Muscle layer of colon (tissue), 2 donors: ENCODE results near the gene UTRN.

ENCODE experiments used
- H3K27ac ChIP-seq: one replicate; pipeline ENCODE4 v1.7.0; 2013; ENCODE audit warnings: low read depth, mild to moderate bottlenecking, low read length, moderate library complexity
- H3K27me3 ChIP-seq, 2 donors: one replicate each; pipeline ENCODE4 v1.7.0; 2013; ENCODE audit warnings: low read length in 2 of 2, mild to moderate bottlenecking in 2 of 2; ENCODE audit not compliant: insufficient read depth in 2 of 2, control insufficient read depth in 1 of 2
- H3K36me3 ChIP-seq: one replicate; pipeline ENCODE4 v1.7.0; 2013; ENCODE audit warnings: mild to moderate bottlenecking, low read length; ENCODE audit not compliant: insufficient read depth
- H3K4me1 ChIP-seq: one replicate; pipeline ENCODE4 v1.7.0; 2013; ENCODE audit warnings: mild to moderate bottlenecking, low read length; ENCODE audit not compliant: insufficient read depth
- H3K4me3 ChIP-seq, 2 donors: one replicate each; pipeline ENCODE4 v1.7.0; 2013; ENCODE audit warnings: low read length in 2 of 2, low read depth in 1 of 2, mild to moderate bottlenecking in 1 of 2, moderate library complexity in 1 of 2
- H3K9ac ChIP-seq: one replicate; pipeline ENCODE4 v1.7.0; 2013; ENCODE audit warnings: low read length
- H3K9me3 ChIP-seq: one replicate; pipeline ENCODE4 v1.7.0; 2013; ENCODE audit warnings: mild to moderate bottlenecking, low read length
- donor health status: abdominal sarcoma.
- donor health status: Adenocarcinoma of cecum.

Gene UTRN

DNA sequence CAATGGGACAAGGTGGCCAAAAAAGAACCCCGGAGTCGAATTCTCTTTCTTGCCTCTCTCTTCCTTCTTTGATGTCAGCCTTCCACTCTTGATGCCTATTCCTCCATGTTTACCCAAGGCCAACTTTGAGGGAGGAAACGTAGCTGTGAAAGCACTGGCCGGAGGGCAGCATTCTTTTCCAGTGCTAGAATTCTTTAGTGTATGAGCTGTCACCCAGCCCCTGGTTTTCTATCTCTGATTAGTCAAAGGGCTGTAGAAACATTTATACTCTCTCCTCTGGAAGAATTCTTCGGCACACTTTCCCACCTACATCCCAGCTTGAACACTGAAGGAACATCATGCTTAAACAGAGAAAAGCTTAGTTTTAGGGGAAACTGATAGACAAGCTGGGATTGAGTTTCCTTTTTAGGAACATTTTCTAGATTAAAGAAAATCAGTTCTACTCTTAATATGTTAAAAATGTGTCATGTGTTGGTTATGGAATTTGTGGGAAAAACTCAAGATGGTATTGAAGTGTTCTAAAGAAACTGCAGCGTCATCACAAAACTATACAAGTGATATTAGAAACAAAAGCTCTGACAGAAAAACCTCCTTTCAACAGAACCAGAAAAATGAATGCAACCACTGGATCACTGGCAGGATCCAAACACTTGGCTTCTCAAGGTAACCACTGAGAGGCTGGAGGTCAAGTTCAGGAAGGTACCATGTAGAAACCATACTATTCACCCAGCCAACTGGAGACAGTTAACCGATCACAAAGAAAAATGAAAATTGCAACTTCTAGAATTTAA lies 20.7 kb upstream of the UTRN start:
- H3K9ac ChIP-seq = no peak overlapping the region
- no peaks in the 10 kb centered on the region for H3K9me3 ChIP-seq
- H3K4me3 ChIP-seq = no peak overlapping the region
- no peaks in the 10 kb centered on the region for H3K36me3 ChIP-seq
- H3K4me1 ChIP-seq = peaks cover 5% of the 10 kb centered on the region
- H3K27ac ChIP-seq = no peak overlapping the region
- H3K27me3 ChIP-seq = no peaks in the 10 kb centered on the region

DNA sequence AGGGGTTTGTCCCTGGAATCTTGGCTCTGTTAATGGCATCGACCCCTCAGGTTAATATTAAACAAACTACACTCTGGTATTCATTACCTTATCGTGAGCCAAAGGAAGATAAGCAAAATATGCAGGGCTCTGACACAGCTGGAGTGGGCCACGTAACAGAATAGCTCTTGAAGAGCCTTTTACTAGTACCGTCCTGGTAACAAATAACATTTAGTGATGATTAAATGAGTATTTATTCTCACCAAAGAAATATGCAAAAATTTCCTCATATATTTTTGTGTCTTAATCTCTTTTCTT lies 20.1 kb upstream of the UTRN start:
- Histone ChIP-seq H3K27me3 (no peaks in the 10 kb centered on the region), H3K9me3 (no peaks in the 10 kb centered on the region), H3K9ac (no peak overlapping the region), H3K4me1 (peaks cover 5% of the 10 kb centered on the region), H3K4me3 (no peak overlapping the region), H3K36me3 (no peaks in the 10 kb centered on the region), H3K27ac (no peak overlapping the region)

DNA sequence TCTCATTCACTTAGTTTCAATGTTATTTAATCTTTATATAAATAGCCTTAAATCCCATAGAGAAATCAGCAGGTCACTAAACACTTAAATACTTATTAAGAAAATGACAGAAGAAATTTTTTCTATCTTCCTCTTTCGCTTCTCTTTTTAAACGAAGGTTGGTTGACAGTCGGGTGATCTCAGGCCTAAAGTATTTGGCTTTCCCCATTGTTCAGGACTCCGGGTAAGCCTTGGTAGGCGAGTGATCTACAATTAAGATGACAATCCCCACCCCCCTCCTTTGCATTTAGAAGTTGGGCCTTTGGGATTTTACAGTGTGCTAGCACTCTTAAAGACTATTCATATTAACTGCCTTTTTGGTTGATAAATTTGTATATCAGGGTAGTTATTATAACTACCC lies 19.7 kb upstream of the UTRN start:
- no peaks in the 10 kb centered on the region for H3K36me3 ChIP-seq
- no peaks in the 10 kb centered on the region for H3K27me3 ChIP-seq
- H3K4me3 ChIP-seq = no peak overlapping the region
- no peak overlapping the region for H3K9ac ChIP-seq
- no peak overlapping the region for H3K27ac ChIP-seq
- H3K9me3 ChIP-seq = no peaks in the 10 kb centered on the region
- peaks cover 5% of the 10 kb centered on the region for H3K4me1 ChIP-seq

DNA sequence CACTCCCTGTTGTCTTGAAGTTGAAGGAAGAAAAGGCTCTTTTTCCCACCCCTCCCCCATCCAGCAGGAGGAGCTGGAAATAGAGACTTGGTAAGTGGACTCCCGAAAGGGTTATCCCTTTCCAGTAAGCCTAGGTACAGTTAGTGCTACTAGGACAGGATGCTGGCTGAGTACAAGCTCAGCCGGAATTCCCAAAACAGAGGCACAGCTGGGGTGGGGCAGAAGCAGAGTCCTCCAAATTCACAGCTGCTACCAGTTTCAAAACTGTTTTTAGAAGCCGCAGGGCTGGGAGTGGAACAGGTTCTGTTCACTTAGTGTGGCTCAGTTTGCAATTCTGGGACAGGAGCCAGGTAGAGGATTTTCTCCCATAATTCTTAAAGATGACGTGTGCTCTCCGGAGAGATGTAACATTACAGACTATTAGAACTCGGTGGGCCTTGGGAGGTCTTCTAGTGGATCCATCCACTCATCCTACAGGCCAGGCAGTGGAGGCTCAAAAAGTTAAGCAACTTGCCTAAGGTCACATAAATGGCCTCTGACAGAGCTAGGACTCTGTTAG lies 19.0 kb upstream of the UTRN start:
- Histone ChIP-seq H3K4me3 (no peak overlapping the region), H3K9ac (no peak overlapping the region), H3K36me3 (no peaks in the 10 kb centered on the region), H3K9me3 (no peaks in the 10 kb centered on the region), H3K27me3 (no peaks in the 10 kb centered on the region), H3K4me1 (peaks cover 5% of the 10 kb centered on the region), H3K27ac (no peak overlapping the region)

DNA sequence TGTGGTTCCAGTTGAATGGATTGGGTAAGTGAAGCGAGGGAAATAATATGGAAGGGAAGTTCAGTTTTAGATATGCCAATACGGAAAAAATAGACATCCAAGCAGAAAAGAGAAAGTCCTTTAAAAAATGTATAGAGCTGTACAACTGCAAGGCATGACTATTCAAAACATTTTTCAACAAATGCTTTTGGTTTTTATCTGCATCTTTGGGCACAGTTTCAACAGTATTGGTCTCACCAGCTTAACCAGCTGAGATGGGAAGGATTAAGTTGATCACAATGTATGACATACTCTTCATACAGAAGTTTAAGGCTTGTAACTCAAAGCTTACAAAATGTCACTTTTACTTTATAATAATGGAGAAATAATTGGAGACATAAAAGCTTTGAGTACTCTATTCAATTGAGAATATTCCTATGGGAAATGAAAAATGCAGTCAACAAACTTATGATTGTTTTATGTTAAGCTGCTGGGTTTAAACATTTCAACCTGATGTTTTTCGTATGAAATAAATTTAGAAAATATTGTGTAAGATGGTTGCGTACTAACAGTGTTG lies 16.3 kb upstream of the UTRN start:
- H3K27ac ChIP-seq = no peak overlapping the region
- H3K9ac ChIP-seq = no peak overlapping the region
- H3K4me3 ChIP-seq = no peak overlapping the region
- peaks cover 5% of the 10 kb centered on the region for H3K4me1 ChIP-seq
- H3K36me3 ChIP-seq = no peaks in the 10 kb centered on the region
- no peaks in the 10 kb centered on the region for H3K9me3 ChIP-seq
- H3K27me3 ChIP-seq = no peaks in the 10 kb centered on the region

DNA sequence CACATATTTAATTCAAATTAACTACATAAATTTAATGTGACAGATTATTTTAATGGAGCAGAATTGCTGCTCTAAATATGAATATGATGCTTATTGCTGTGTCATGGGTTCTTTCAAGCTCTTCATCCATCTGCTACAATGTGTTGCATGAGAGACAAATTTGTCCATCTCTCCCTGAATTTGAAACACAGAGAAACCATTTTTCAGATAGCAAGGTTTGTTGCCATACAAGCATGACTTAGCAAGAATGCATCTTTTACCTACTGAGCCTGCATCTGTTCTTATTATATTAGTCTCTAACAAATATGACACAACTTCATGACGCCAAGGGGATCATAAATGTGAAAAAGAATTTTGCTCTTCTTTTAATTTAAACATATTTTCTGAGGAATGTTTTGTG lies 8.0 kb upstream of the UTRN start:
- Histone ChIP-seq H3K9me3 (no peaks in the 10 kb centered on the region), H3K27ac (no peak overlapping the region), H3K4me1 (no peaks in the 10 kb centered on the region), H3K36me3 (no peaks in the 10 kb centered on the region), H3K4me3 (no peak overlapping the region), H3K9ac (no peak overlapping the region), H3K27me3 (no peaks in the 10 kb centered on the region)

DNA sequence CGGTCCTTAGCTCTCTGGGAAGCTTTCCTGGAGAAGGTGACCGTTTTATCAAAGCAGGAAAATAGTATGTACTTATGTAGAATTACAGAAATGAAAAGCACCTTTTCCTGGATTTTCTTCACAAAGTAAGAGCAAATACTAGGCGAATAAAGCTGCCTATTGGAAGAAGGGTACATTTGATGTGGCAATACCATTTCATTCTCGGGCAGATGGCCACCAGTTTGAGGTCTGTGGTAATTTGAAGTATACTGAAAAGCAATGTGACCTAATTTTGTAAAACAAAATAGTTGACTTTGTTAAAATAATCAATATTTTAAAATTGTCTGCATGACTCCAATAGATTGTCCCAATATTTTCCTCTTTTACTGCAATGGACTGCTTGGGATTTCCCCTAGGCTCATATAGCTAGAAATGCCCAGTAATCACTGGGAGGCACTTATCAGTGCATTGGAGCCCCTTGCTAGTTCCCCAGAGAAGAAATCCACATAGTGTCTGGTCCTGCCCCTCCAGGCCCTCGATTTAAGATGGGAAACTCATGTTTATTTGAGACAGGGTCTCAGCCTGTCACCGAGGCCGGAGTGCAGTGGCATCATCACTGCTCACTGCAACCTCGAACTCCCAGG lies 7.4 kb upstream of the UTRN start:
- Histone ChIP-seq H3K36me3 (no peaks in the 10 kb centered on the region), H3K27ac (no peak overlapping the region), H3K27me3 (no peaks in the 10 kb centered on the region), H3K4me1 (no peaks in the 10 kb centered on the region), H3K4me3 (no peak overlapping the region), H3K9ac (no peak overlapping the region), H3K9me3 (no peaks in the 10 kb centered on the region)

DNA sequence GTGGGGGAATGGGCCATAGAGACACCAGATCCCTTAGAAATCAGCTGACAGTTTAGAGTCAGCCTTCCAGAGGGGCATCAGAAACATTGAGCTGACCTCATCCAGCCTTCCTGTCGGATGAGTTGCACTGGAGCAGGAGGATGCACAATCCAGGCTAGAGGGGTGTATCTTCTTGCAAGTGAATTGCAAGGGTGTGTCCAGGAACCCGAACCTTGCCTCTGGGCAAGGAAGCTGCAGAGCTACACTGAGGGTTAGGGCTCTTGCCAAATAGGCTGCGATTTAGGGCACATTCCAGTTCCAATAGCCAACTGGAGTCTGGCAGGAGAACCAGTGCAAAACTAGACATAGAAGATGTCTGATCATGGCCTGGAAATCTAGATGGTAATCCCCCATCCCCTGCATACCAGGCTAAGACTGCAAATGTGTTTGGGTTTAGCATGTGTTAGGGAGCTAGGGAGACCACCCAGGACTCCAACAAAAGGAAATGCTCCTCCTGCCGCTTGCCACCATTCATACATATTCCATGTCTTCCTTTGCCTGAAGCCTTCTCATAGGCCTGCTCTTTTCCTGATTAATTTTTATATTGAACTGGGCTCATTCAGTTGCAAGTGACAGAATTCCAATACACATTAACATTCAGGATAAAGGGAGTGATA lies 6.3 kb upstream of the UTRN start:
- Histone ChIP-seq H3K4me3 (no peak overlapping the region), H3K36me3 (no peaks in the 10 kb centered on the region), H3K9me3 (no peaks in the 10 kb centered on the region), H3K4me1 (no peaks in the 10 kb centered on the region), H3K27ac (no peak overlapping the region), H3K27me3 (no peaks in the 10 kb centered on the region), H3K9ac (no peak overlapping the region)

DNA sequence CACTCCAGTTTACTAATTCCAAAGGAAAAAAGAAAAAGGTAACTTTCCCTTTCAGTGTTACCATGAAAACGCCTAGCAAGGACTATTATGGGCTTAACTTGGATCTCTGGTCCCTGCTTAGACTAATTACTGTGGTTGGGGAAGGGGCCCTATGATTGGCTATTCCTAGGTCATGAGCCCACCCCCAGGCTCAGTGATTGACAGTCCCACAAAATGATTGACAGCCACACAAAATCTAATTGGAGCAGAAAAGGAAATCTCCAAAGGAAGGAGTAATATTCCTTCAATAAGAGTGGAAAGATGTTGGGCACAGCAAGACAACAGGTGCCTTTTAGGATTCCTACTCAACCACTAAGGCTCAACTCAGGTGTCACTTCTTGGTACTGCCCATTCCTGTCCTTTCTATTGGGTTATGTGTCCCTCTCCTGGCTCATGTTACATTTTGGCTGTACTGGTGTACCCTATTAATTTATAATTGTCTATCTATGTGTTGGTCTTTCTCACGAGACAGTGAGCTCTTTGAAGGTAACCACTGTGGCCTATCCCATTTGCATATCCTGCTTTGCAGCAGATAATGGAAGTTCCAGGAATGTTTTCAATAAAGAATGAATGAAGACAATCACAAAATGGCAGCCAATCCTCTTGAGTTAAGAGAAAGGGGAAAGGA lies 5.5 kb upstream of the UTRN start:
- no peak overlapping the region for H3K4me3 ChIP-seq
- no peaks in the 10 kb centered on the region for H3K9me3 ChIP-seq
- H3K27ac ChIP-seq = no peak overlapping the region
- H3K27me3 ChIP-seq = no peaks in the 10 kb centered on the region
- no peak overlapping the region for H3K9ac ChIP-seq
- no peaks in the 10 kb centered on the region for H3K4me1 ChIP-seq
- no peaks in the 10 kb centered on the region for H3K36me3 ChIP-seq

DNA sequence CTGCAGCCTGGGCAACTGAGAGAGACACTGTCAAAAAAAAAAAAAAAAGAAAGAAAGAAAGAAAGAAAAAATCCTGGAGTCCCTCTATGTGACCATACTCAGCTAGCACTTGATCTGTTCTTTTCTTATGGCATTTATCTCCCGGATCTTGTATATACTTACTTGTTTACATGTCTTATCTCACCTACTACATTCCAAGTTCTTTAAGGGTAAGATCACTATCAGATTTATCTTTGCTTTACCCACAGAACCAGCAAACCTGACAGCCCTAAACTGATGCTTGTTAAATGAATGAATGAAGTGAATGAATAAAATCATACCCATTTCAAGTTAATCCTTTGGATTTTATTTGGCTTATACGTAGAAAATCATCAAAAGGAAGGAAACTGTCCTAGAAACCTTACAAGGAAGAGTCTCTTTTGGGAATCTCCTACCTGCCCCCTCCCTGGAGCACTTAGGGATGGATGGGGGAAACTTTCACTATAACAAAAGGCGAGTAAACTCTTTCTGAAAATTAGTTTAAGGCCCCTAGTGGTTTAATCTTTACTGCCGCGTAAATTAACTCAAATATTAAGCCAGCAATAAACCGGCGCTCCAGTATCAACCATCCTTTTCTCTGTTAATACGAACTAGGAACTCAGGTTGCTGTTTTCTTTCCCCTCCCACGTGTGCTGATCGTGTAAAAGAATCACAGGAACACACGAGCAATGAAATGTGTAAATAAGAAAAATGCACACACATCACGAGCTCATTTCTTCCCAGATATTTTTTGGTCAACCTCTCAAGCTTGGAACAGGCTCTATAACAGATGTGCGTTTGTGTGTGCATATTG lies 1.3 kb upstream of the UTRN start:
- no peaks in the 10 kb centered on the region for H3K27me3 ChIP-seq
- peaks cover 7% of the 10 kb centered on the region for H3K4me1 ChIP-seq
- no peaks in the 10 kb centered on the region for H3K36me3 ChIP-seq
- no peaks in the 10 kb centered on the region for H3K9me3 ChIP-seq
- H3K27ac ChIP-seq = no peak overlapping the region
- H3K4me3 ChIP-seq = peak overlapping the region in 1 of 2 donors; percentile 94
- peak overlapping the region; percentile 8 for H3K9ac ChIP-seq
